CD4-positive, alpha-beta memory T cell (primary cell): ENCODE measurements around the gene LAMB1. TPM values are rescaled to one million over a fixed set of nuclear protein-coding genes. Genes with fewer than 3 reads are reported as not detected.

Experiments used
- CTCF ChIA-PET: fragments of 350-600 bp; sonication (Branson Sonifier 250); formaldehyde crosslinking; loops from one replicate; lab custom pipeline; 2021; ENCODE audit warnings: inconsistent platforms; ENCODE audit not compliant: partially characterized antibody; lab: Charles Lee
- POLR2A ChIA-PET: fragments of 350-600 bp; sonication (Branson Sonifier 250); formaldehyde crosslinking; loops from one replicate; lab custom pipeline; 2021; ENCODE audit not compliant: partially characterized antibody; lab: Charles Lee
- DNase-seq, 5 donors: peaks; one replicate each; pipeline versions ENCODE4 v3.0.0 to v3.0.0-alpha.2; 2020 to 2022; ENCODE audit warnings: mixed read lengths in 1 of 5
- H3K27ac ChIP-seq: one replicate; pipeline ENCODE4 v1.7.0; 2013; ENCODE audit warnings: low read depth, low read length
- H3K27me3 ChIP-seq: 2 replicates; pipeline ENCODE4 v1.7.0; 2013; ENCODE audit warnings: mild to moderate bottlenecking, low read length, moderate library complexity; ENCODE audit not compliant: insufficient read depth
- H3K36me3 ChIP-seq: 2 replicates; pipeline ENCODE4 v1.7.0; 2013; ENCODE audit warnings: mild to moderate bottlenecking, low read length, moderate library complexity; ENCODE audit not compliant: insufficient read depth
- H3K4me1 ChIP-seq: 2 replicates; pipeline ENCODE4 v1.7.0; 2013; ENCODE audit warnings: mild to moderate bottlenecking, low read length, moderate library complexity; ENCODE audit not compliant: insufficient read depth
- H3K4me3 ChIP-seq, 2 donors: one replicate each; pipeline ENCODE4 v1.7.0; 2013; ENCODE audit warnings: low read length in 2 of 2, mild to moderate bottlenecking in 1 of 2
- H3K9me3 ChIP-seq, 2 donors: one replicate each; pipeline ENCODE4 v1.7.0; 2013; ENCODE audit warnings: low read length in 2 of 2, control low read depth in 1 of 2; ENCODE audit not compliant: control insufficient read depth in 1 of 2
- H3K27ac Mint-ChIP-seq, 7 donors: one replicate each; pipeline ENCODE4 v1.8.0; 2020 to 2021; ENCODE audit warnings: mixed read lengths in 7 of 7, mild to moderate bottlenecking in 6 of 7, inconsistent platforms in 3 of 7, moderate library complexity in 3 of 7
- H3K27me3 Mint-ChIP-seq, 2 donors: one replicate each; pipeline ENCODE4 v1.8.0; 2020 to 2021; ENCODE audit warnings: mixed read lengths in 2 of 2
- H3K36me3 Mint-ChIP-seq, 2 donors: one replicate each; pipeline ENCODE4 v1.8.0; 2020 to 2021; ENCODE audit warnings: mixed read lengths in 2 of 2, inconsistent platforms in 1 of 2, mild to moderate bottlenecking in 1 of 2
- H3K4me1 Mint-ChIP-seq, 4 donors: one replicate each; pipeline ENCODE4 v1.8.0; 2020 to 2021; ENCODE audit warnings: mixed read lengths in 4 of 4, mild to moderate bottlenecking in 1 of 4
- H3K4me3 Mint-ChIP-seq, 8 donors: one replicate each; pipeline ENCODE4 v1.8.0; 2020 to 2021; ENCODE audit warnings: mixed read lengths in 8 of 8, mild to moderate bottlenecking in 7 of 8, moderate library complexity in 6 of 8, inconsistent platforms in 3 of 8
- H3K9me3 Mint-ChIP-seq, 8 donors: one replicate each; pipeline ENCODE4 v1.8.0; 2020 to 2021; ENCODE audit warnings: mixed read lengths in 8 of 8, mild to moderate bottlenecking in 5 of 8, inconsistent platforms in 3 of 8, moderate library complexity in 1 of 8
- intact Hi-C: fragments of 100-400 bp; cut with micrococcal nuclease; formaldehyde crosslinking; loops from one replicate; pipeline ENCODE4 v1.15.1; 2023
- polyA plus RNA-seq, 2 donors: library from polyadenylated mRNA; unstranded; fragments of 300-500 nt; fragmentation: Illumina TruSeq; gene quantifications; one replicate each; pipeline ENCODE4 v1.2.3, GENCODE V29; 2021
- total RNA-seq, 2 experiments: library from RNA; stranded (reverse); gene quantifications; one replicate each; pipeline ENCODE4 v1.2.3, GENCODE V29; 2021

Gene LAMB1
- total and polyA plus RNA-seq, 4 experiments from 2014 or later = 0.95 TPM; not detected in 3

DNA sequence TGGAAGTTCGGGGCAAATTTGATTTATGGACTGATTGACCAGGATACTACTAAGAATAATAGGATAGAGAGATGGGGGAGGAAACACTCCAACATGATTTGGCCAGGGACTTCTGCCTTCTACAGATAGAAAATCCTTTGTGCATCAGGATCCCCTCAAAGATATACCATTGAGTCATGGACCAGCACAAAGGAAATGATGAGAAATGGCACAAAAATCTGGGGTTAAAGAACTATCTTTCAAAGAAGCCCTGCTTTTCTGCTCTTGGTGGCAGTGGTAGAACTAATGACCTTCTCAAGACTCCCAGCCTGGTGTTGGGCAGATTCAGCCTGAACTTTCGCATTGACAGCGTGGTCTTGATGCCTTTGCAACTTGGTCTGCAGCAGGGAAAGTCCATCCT lies 27.6 kb upstream of the LAMB1 start:
- H3K9me3 Mint-ChIP-seq = no peaks in the 10 kb centered on the region
- H3K27ac Mint-ChIP-seq = no peak overlapping the region
- no peaks in the 10 kb centered on the region for H3K36me3 ChIP-seq
- DNase-seq = no peak
- ChIA-PET CTCF (no interaction called here), POLR2A (interaction anchor here (0.7 kb wide), 1 partner anchor 1705 kb away, joined by 3 read pairs; no protein-coding TSS in a partner anchor)
- no peaks in the 10 kb centered on the region for H3K27me3 ChIP-seq
- H3K4me3 ChIP-seq = no peak overlapping the region
- H3K4me1 Mint-ChIP-seq = no peaks in the 10 kb centered on the region
- no peaks in the 10 kb centered on the region for H3K9me3 ChIP-seq
- H3K4me3 Mint-ChIP-seq = no peak overlapping the region
- intact Hi-C loops = no loop called here
- H3K36me3 Mint-ChIP-seq = no peaks in the 10 kb centered on the region
- H3K27ac ChIP-seq = no peak overlapping the region
- no peaks in the 10 kb centered on the region for H3K4me1 ChIP-seq
- H3K27me3 Mint-ChIP-seq = peaks cover 7 to 11% of the 10 kb centered on the region in 2 donors

DNA sequence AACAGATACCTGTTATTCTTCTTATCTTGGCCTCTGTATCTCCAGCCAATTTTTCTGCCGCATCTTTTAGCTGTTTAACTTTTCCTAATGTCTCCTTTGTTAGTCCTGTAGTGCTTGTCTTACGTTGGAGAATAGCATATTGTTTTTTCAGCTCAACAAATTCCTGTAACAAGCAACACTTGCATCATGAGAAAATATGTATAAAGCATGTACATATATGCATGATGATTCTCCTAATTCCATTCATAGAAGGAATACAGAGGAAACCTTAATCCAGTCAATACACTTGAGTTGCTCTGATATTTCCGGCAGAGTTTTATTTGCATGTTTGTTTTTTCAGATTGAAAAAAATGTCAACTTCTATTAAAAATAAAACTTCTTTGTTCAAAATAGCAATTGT lies 26.1 kb upstream of the LAMB1 start:
- DNase-seq = no peak
- no peak overlapping the region for H3K4me3 Mint-ChIP-seq
- H3K9me3 Mint-ChIP-seq = peaks cover 0 to 1% (median 0%) of the 10 kb centered on the region in 8 donors
- no peak overlapping the region for H3K27ac Mint-ChIP-seq
- no peaks in the 10 kb centered on the region for H3K4me1 ChIP-seq
- H3K36me3 Mint-ChIP-seq = no peaks in the 10 kb centered on the region
- no peak overlapping the region for H3K4me3 ChIP-seq
- intact Hi-C loops = no loop called here
- ChIA-PET CTCF (interaction anchor here (0.5 kb wide), 1 partner anchor 107 kb away, joined by 4 read pairs; no protein-coding TSS in a partner anchor), POLR2A (no interaction called here)
- H3K36me3 ChIP-seq = no peaks in the 10 kb centered on the region
- H3K27ac ChIP-seq = no peak overlapping the region
- H3K9me3 ChIP-seq = no peaks in the 10 kb centered on the region
- no peaks in the 10 kb centered on the region for H3K4me1 Mint-ChIP-seq
- peaks cover 9 to 18% of the 10 kb centered on the region in 2 donors for H3K27me3 Mint-ChIP-seq
- no peaks in the 10 kb centered on the region for H3K27me3 ChIP-seq

GRCh38 chr7:108028111-108028510 lies 25.1 kb upstream of the LAMB1 start:
- H3K27ac ChIP-seq = no peak overlapping the region
- H3K4me3 ChIP-seq = no peak overlapping the region
- H3K4me3 Mint-ChIP-seq = no peak overlapping the region
- H3K27me3 Mint-ChIP-seq = peaks cover 9 to 18% of the 10 kb centered on the region in 2 donors
- no peaks in the 10 kb centered on the region for H3K4me1 ChIP-seq
- H3K27ac Mint-ChIP-seq = no peak overlapping the region
- H3K36me3 Mint-ChIP-seq = no peaks in the 10 kb centered on the region
- intact Hi-C loops = no loop called here
- no peaks in the 10 kb centered on the region for H3K36me3 ChIP-seq
- no peaks in the 10 kb centered on the region for H3K27me3 ChIP-seq
- no peak for DNase-seq
- ChIA-PET CTCF (no interaction called here), POLR2A (no interaction called here)
- H3K9me3 Mint-ChIP-seq = peaks cover 0 to 1% (median 0%) of the 10 kb centered on the region in 8 donors
- H3K4me1 Mint-ChIP-seq = no peaks in the 10 kb centered on the region
- no peaks in the 10 kb centered on the region for H3K9me3 ChIP-seq

GRCh38 chr7:108027239-108027638 lies 24.3 kb upstream of the LAMB1 start:
- Histone ChIP-seq H3K4me1 (no peaks in the 10 kb centered on the region), H3K9me3 (no peaks in the 10 kb centered on the region), H3K27me3 (no peaks in the 10 kb centered on the region), H3K36me3 (no peaks in the 10 kb centered on the region), H3K4me3 (no peak overlapping the region), H3K27ac (no peak overlapping the region)
- peaks cover 9 to 18% of the 10 kb centered on the region in 2 donors for H3K27me3 Mint-ChIP-seq
- intact Hi-C loops = no loop called here
- H3K36me3 Mint-ChIP-seq = no peaks in the 10 kb centered on the region
- H3K9me3 Mint-ChIP-seq = peaks cover 0 to 1% (median 0%) of the 10 kb centered on the region in 8 donors
- no peak overlapping the region for H3K27ac Mint-ChIP-seq
- POLR2A ChIA-PET = no interaction called here
- no peak for DNase-seq
- no peak overlapping the region for H3K4me3 Mint-ChIP-seq
- CTCF ChIA-PET = no interaction called here
- no peaks in the 10 kb centered on the region for H3K4me1 Mint-ChIP-seq

- H3K4me1 ChIP-seq = no peaks in the 10 kb centered on the region
- no peaks in the 10 kb centered on the region for H3K36me3 ChIP-seq
- no peak overlapping the region for H3K4me3 ChIP-seq
- H3K4me3 Mint-ChIP-seq = no peak overlapping the region
- no peak overlapping the region for H3K27ac Mint-ChIP-seq
- no peaks in the 10 kb centered on the region for H3K27me3 ChIP-seq
- DNase-seq = no peak
- intact Hi-C loops = no loop called here
- ChIA-PET POLR2A (no interaction called here), CTCF (no interaction called here)
- no peaks in the 10 kb centered on the region for H3K36me3 Mint-ChIP-seq
- no peaks in the 10 kb centered on the region for H3K4me1 Mint-ChIP-seq
- H3K9me3 Mint-ChIP-seq = peaks cover 0 to 1% (median 0%) of the 10 kb centered on the region in 8 donors
- no peak overlapping the region for H3K27ac ChIP-seq
- H3K9me3 ChIP-seq = no peaks in the 10 kb centered on the region
- peaks cover 9 to 18% of the 10 kb centered on the region in 2 donors for H3K27me3 Mint-ChIP-seq
Measured at GRCh38 chr7:108026647-108027046, 23.7 kb upstream of the LAMB1 start.

DNA sequence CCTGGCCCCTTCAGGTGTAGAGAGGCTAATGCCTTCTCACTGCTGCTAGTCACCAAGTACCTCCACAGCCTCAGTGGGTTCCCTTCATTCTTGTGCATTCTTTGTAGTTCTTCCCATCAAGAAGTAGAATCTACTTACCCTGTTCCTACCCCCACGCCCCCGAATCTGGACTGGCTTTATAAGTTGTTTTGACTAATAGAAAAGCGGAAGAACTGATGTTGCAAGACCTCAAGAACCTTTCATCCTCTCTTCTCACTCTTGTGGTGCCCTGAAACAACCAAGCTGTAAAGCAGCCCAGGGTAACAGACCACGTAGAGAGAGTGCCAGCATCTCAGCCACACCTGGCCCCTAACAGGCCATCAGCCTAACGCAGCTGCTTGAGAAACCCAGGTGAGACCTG lies 23.2 kb upstream of the LAMB1 start:
- intact Hi-C loops = no loop called here
- ChIA-PET POLR2A (no interaction called here), CTCF (no interaction called here)
- Histone ChIP-seq H3K9me3 (no peaks in the 10 kb centered on the region), H3K4me3 (no peak overlapping the region), H3K27me3 (no peaks in the 10 kb centered on the region), H3K27ac (no peak overlapping the region), H3K4me1 (no peaks in the 10 kb centered on the region), H3K36me3 (no peaks in the 10 kb centered on the region)
- H3K4me3 Mint-ChIP-seq = no peak overlapping the region
- H3K36me3 Mint-ChIP-seq = no peaks in the 10 kb centered on the region
- peaks cover 0 to 1% (median 0%) of the 10 kb centered on the region in 8 donors for H3K9me3 Mint-ChIP-seq
- no peaks in the 10 kb centered on the region for H3K4me1 Mint-ChIP-seq
- no peak overlapping the region for H3K27ac Mint-ChIP-seq
- H3K27me3 Mint-ChIP-seq = peaks cover 9 to 18% of the 10 kb centered on the region in 2 donors
- no peak for DNase-seq

- Histone ChIP-seq H3K27ac (no peak overlapping the region), H3K4me3 (no peak overlapping the region), H3K9me3 (no peaks in the 10 kb centered on the region), H3K36me3 (no peaks in the 10 kb centered on the region), H3K4me1 (no peaks in the 10 kb centered on the region), H3K27me3 (no peaks in the 10 kb centered on the region)
- H3K9me3 Mint-ChIP-seq = peaks cover 0 to 1% (median 0%) of the 10 kb centered on the region in 8 donors
- H3K36me3 Mint-ChIP-seq = no peaks in the 10 kb centered on the region
- intact Hi-C loops = no loop called here
- peaks cover 12 to 17% of the 10 kb centered on the region in 2 donors for H3K27me3 Mint-ChIP-seq
- no peak overlapping the region for H3K4me3 Mint-ChIP-seq
- no peak overlapping the region for H3K27ac Mint-ChIP-seq
- H3K4me1 Mint-ChIP-seq = no peaks in the 10 kb centered on the region
- CTCF ChIA-PET = interaction anchor here (1.2 kb wide), 1 partner anchor 9 kb away, joined by 3 read pairs; no protein-coding TSS in a partner anchor
- POLR2A ChIA-PET = no interaction called here
- no peak for DNase-seq
Measured at GRCh38 chr7:108024538-108024937, 21.6 kb upstream of the LAMB1 start.
